Measurements from ENCODE around the gene PYURF.

- TF ChIP-seq CTCF (conservative IDR thresholded peaks at IDR 0.05): no peak
- no peak for TF ChIP-seq ZFX (IDR thresholded peaks at IDR 0.05)
Measured at GRCh38 chr4:88516746-88517145, 6.8 kb downstream of the PYURF start.

All from C4-2B (cell line).